Mesothelial cell of epicardium (in vitro differentiated cells): Measurements from ENCODE around the gene CDK17. TPM values are rescaled to one million over a fixed set of nuclear protein-coding genes. Genes with fewer than 3 reads are reported as not detected.

Experiments
- DNase-seq, 2 experiments: peaks; one replicate each; pipeline ENCODE4 v3.0.0; 2021; ENCODE audit warnings: low spot score in 2 of 2; ENCODE audit not compliant: unreplicated experiment in 2 of 2
- H3K27ac Mint-ChIP-seq: 2 replicates; pipeline ENCODE4 v1.8.0; 2021; ENCODE audit warnings: mixed read lengths
- H3K27me3 Mint-ChIP-seq: 2 replicates; pipeline ENCODE4 v1.8.0; 2021; ENCODE audit warnings: low read depth, mixed read lengths
- H3K36me3 Mint-ChIP-seq: 2 replicates; pipeline ENCODE4 v1.8.0; 2021; ENCODE audit warnings: mixed read lengths
- H3K4me1 Mint-ChIP-seq: 2 replicates; pipeline ENCODE4 v1.8.0; 2021; ENCODE audit warnings: mixed read lengths
- H3K4me3 Mint-ChIP-seq: 2 replicates; pipeline ENCODE4 v1.8.0; 2021; ENCODE audit warnings: mild to moderate bottlenecking, moderate library complexity, mixed read lengths
- H3K9me3 Mint-ChIP-seq: 2 replicates; pipeline ENCODE4 v1.8.0; 2021; ENCODE audit warnings: mixed read lengths
- CTCF ChIP-seq: fragments of 200-600 bp; sonication (generic); IDR thresholded peaks from one replicate; pipeline ENCODE4 v1.5.0; 2021; ENCODE audit warnings: antibody characterized with exemption; ENCODE audit not compliant: unreplicated experiment
- total RNA-seq: library from RNA; stranded (reverse); gene quantifications from 3 replicates; pipeline ENCODE4 v1.2.1, GENCODE V29; 2021

CDK17 gene
- 38.9 to 40.5 TPM (median 39.1 TPM) in 3 replicates for total RNA-seq

GRCh38 chr12:96399919-96400630 is at the start of gene CDK17:
Gene CDK17, minus strand, starts transcription at chr12:96400439. Its CDS starts 65,603 bp downstream, at chr12:96334836.
- Mint-ChIP-seq H3K4me1 (peaks cover 37% of the 10 kb centered on the region), H3K27me3 (no peaks in the 10 kb centered on the region), H3K36me3 (no peaks in the 10 kb centered on the region), H3K9me3 (no peaks in the 10 kb centered on the region), H3K4me3 (peak within 1 kb of the TSS; percentile 96), H3K27ac (peak within 1 kb of the TSS; percentile 98)
- peak; percentile 71 to 86 for DNase-seq
- peak; percentile 17 for TF ChIP-seq CTCF

GRCh38 chr12:96448300-96448699 is 48.1 kb upstream of the CDK17 start:
- Mint-ChIP-seq H3K27me3 (no peaks in the 10 kb centered on the region), H3K4me3 (no peak overlapping the region), H3K36me3 (no peaks in the 10 kb centered on the region), H3K9me3 (peaks cover 25% of the 10 kb centered on the region), H3K27ac (no peak overlapping the region), H3K4me1 (peaks cover 10% of the 10 kb centered on the region)
- no peak for DNase-seq
- TF ChIP-seq CTCF = no peak

GRCh38 chr12:96447256-96447655 is 47.0 kb upstream of the CDK17 start:
- H3K9me3 Mint-ChIP-seq = peaks cover 19% of the 10 kb centered on the region
- no peaks in the 10 kb centered on the region for H3K36me3 Mint-ChIP-seq
- no peak overlapping the region for H3K4me3 Mint-ChIP-seq
- TF ChIP-seq CTCF = no peak
- no peak for DNase-seq
- H3K27ac Mint-ChIP-seq = no peak overlapping the region
- H3K4me1 Mint-ChIP-seq = peaks cover 10% of the 10 kb centered on the region
- H3K27me3 Mint-ChIP-seq = no peaks in the 10 kb centered on the region

- H3K27me3 Mint-ChIP-seq = no peaks in the 10 kb centered on the region
- TF ChIP-seq CTCF = no peak
- H3K27ac Mint-ChIP-seq = peak overlapping the region; percentile 70
- no peak for DNase-seq
- H3K9me3 Mint-ChIP-seq = peaks cover 7% of the 10 kb centered on the region
- peaks cover 10% of the 10 kb centered on the region for H3K4me1 Mint-ChIP-seq
- no peaks in the 10 kb centered on the region for H3K36me3 Mint-ChIP-seq
- H3K4me3 Mint-ChIP-seq = no peak overlapping the region
Observed at GRCh38 chr12:96445691-96446583, 45.7 kb upstream of the CDK17 start.

- Mint-ChIP-seq H3K4me1 (peaks cover 10% of the 10 kb centered on the region), H3K4me3 (no peak overlapping the region), H3K36me3 (no peaks in the 10 kb centered on the region), H3K9me3 (no peaks in the 10 kb centered on the region), H3K27me3 (no peaks in the 10 kb centered on the region), H3K27ac (no peak overlapping the region)
- TF ChIP-seq CTCF = no peak
- no peak for DNase-seq
Observed at GRCh38 chr12:96444399-96444798, 44.2 kb upstream of the CDK17 start.
